ENCODE data around the gene INO80D. TPM values are rescaled to one million over a fixed set of nuclear protein-coding genes. Genes with fewer than 3 reads are reported as not detected.

INO80D gene
- total RNA-seq, 3 donors from 2014 or later = 16.3 to 29.9 (median 19.3) TPM

- H3K9me3 ChIP-seq = no peaks in the 10 kb centered on the region
- no peak overlapping the region for H3K27ac ChIP-seq
- TF ChIP-seq POLR2AphosphoS5 (IDR thresholded peaks at IDR 0.05) (no peak), CTCF (IDR thresholded peaks at IDR 0.05) (no peak), POLR2A (IDR thresholded peaks at IDR 0.05) (no peak)
- no peak overlapping the region for H3K4me3 ChIP-seq
- no peaks in the 10 kb centered on the region for H3K4me1 ChIP-seq
- no peak for DNase-seq (ENCODE audit: low spot score in 2 of 2)
- intact Hi-C loops (cut with DNase I; ENCODE audit: low total_unique reads) = no loop called here
- H3K27me3 ChIP-seq = no peaks in the 10 kb centered on the region
- no peaks in the 10 kb centered on the region for H3K36me3 ChIP-seq
Measured at GRCh38 chr2:205964111-205964761, 121.7 kb downstream of the INO80D start.

- Histone ChIP-seq H3K4me3 (no peak overlapping the region), H3K27ac (no peak overlapping the region), H3K36me3 (no peaks in the 10 kb centered on the region), H3K4me1 (no peaks in the 10 kb centered on the region), H3K27me3 (no peaks in the 10 kb centered on the region), H3K9me3 (no peaks in the 10 kb centered on the region)
- TF ChIP-seq POLR2AphosphoS5 (IDR thresholded peaks at IDR 0.05) (no peak), POLR2A (IDR thresholded peaks at IDR 0.05) (no peak), CTCF (IDR thresholded peaks at IDR 0.05) (no peak)
- DNase-seq (ENCODE audit: low spot score in 2 of 2) = no peak
- intact Hi-C loops (cut with DNase I; ENCODE audit: low total_unique reads) = no loop called here
Measured at GRCh38 chr2:205959521-205959920, 126.5 kb downstream of the INO80D start.

GRCh38 chr2:205957452-205958154 is 128.4 kb downstream of the INO80D start:
- no peaks in the 10 kb centered on the region for H3K27me3 ChIP-seq
- H3K36me3 ChIP-seq = no peaks in the 10 kb centered on the region
- intact Hi-C loops (cut with DNase I; ENCODE audit: low total_unique reads) = no loop called here
- TF ChIP-seq POLR2A (IDR thresholded peaks at IDR 0.05) (no peak), CTCF (IDR thresholded peaks at IDR 0.05) (no peak), POLR2AphosphoS5 (IDR thresholded peaks at IDR 0.05) (no peak)
- H3K4me3 ChIP-seq = no peak overlapping the region
- H3K9me3 ChIP-seq = no peaks in the 10 kb centered on the region
- no peak for DNase-seq (ENCODE audit: low spot score in 2 of 2)
- no peak overlapping the region for H3K27ac ChIP-seq
- no peaks in the 10 kb centered on the region for H3K4me1 ChIP-seq

GRCh38 chr2:205954707-205955106 is 131.3 kb downstream of the INO80D start:
- intact Hi-C loops (cut with DNase I; ENCODE audit: low total_unique reads) = no loop called here

More at GRCh38 chr2:205954707-205955106, 131.3 kb downstream of the INO80D start:
- no peak overlapping the region for H3K4me3 ChIP-seq
- H3K36me3 ChIP-seq = no peaks in the 10 kb centered on the region
- TF ChIP-seq POLR2A (IDR thresholded peaks at IDR 0.05) (no peak), CTCF (IDR thresholded peaks at IDR 0.05) (no peak), POLR2AphosphoS5 (IDR thresholded peaks at IDR 0.05) (no peak)
- no peak overlapping the region for H3K27ac ChIP-seq
- no peak for DNase-seq (ENCODE audit: low spot score in 2 of 2)
- H3K9me3 ChIP-seq = no peaks in the 10 kb centered on the region
- H3K27me3 ChIP-seq = no peaks in the 10 kb centered on the region
- no peaks in the 10 kb centered on the region for H3K4me1 ChIP-seq

Data from breast epithelium (tissue), 4 donors.